Esophagus squamous epithelium (tissue), 5 donors: ENCODE results near the gene PIK3R5. TPM values are rescaled to one million over a fixed set of nuclear protein-coding genes. Genes with fewer than 3 reads are reported as not detected.

Experiments used
- DNase-seq: peaks from one replicate; lab custom pipeline; 2025; lab: John Stamatoyannopoulos, UW
- H3K27ac ChIP-seq, 4 donors: fragments of 200-600 bp; sonication (generic); one replicate each; pipeline ENCODE4 v1.5.1; 2016 to 2019; ENCODE audit warnings: mild to moderate bottlenecking in 1 of 4
- H3K27me3 ChIP-seq, 4 donors: fragments of 200-600 bp; sonication (generic); 1 replicate in 3 of 4; 2 replicates in 1 of 4; pipeline versions ENCODE4 v1.5.1 to v1.6.0; 2017 to 2021; ENCODE audit warnings: antibody characterized with exemption in 1 of 4
- H3K36me3 ChIP-seq, 3 donors: fragments of 200-600 bp; sonication (generic); one replicate each; pipeline ENCODE4 v1.5.1; 2016 to 2019
- H3K4me1 ChIP-seq, 3 donors: fragments of 200-600 bp; sonication (generic); one replicate each; pipeline ENCODE4 v1.5.1; 2017 to 2019
- H3K4me3 ChIP-seq, 4 donors: fragments of 200-600 bp; sonication (generic); 1 replicate in 3 of 4; 2 replicates in 1 of 4; pipeline ENCODE4 v1.5.1; 2016 to 2019; ENCODE audit warnings: mild to moderate bottlenecking in 2 of 4, moderate library complexity in 1 of 4
- H3K9me3 ChIP-seq, 3 donors: fragments of 200-600 bp; sonication (generic); one replicate each; pipeline ENCODE4 v1.5.1; 2016 to 2019
- POLR2A ChIP-seq, 4 donors: fragments of 450-650 bp; IDR thresholded peaks; one replicate each; pipeline ENCODE4 v1.6.1; 2017; ENCODE audit warnings: antibody characterized with exemption in 4 of 4, mild to moderate bottlenecking in 4 of 4, moderate library complexity in 3 of 4
- WGBS, 2 donors: methylation state at CpG; one replicate each; pipeline ENCODE4 v1.1.5; 2018; 5-methylcytosine and 5-hydroxymethylcytosine counted together
- intact Hi-C: fragments of 100-400 bp; cut with DNase I; formaldehyde crosslinking; loops from one replicate; pipeline ENCODE4 v1.15.0; 2022
- total RNA-seq, 4 donors: library from RNA; depleted of rRNA; stranded (reverse); fragments of >200 nt; gene quantifications; one replicate each; pipeline ENCODE4 v1.1.0, GENCODE V29; 2016
- TF ChIP-seq, protein P1 (sequence below), 6 experiments: fragments of 450-650 bp in 4 of 6; fragments of 200-600 bp in 2 of 6; sonication (generic) in 2 of 6; IDR thresholded peaks; one replicate each; pipeline ENCODE4 v1.5.1; 2016 to 2019; ENCODE audit warnings: antibody characterized with exemption in 6 of 6, mild to moderate bottlenecking in 4 of 6, moderate library complexity in 4 of 6
- donor health status: DM: yes; HTN: yes; CAD: no.

Gene PIK3R5
- total RNA-seq, 4 donors from 2014 or later, result 1.8 to 8.8 (median 3.1) TPM

DNA sequence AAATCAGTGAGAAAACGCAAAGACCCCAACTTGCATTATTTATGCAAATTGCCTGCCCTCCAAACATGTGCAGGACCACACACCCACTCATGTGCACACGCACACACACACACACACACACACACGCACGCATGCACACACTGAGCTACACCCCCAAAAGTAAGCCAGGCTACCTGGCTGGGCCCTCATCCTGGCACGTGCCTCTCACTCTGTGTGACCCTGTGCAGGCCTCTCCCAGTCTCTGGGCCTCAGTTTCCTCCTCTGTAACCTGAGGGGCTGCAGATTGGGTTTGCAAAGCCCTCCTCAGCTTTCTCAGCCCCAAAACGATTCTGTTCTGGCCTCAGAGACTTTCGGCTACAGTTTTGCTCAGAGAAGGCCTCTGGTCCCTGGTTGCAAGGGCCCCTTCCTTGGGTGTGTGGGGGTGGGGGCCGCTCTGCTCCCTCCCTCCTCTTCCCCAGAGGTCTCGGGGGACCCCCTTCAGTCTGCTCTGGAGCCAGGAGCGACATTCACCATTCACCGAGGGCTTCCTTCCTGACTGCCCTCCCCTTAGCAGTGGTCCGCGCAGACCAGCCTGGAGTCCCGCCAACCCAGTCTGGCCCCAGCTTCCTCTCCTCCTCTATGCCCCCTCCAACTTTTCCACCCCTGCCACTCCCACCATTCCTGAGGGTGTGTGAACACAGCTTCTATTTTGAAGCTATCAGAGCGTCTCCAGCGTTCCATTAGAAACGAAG is 92.6 kb downstream of the PIK3R5 start:
- 57 to 69% methylated on average over 7 to 13 of the region's 17 CpGs for WGBS, 2 donors
- TF ChIP-seq, protein P1, sequence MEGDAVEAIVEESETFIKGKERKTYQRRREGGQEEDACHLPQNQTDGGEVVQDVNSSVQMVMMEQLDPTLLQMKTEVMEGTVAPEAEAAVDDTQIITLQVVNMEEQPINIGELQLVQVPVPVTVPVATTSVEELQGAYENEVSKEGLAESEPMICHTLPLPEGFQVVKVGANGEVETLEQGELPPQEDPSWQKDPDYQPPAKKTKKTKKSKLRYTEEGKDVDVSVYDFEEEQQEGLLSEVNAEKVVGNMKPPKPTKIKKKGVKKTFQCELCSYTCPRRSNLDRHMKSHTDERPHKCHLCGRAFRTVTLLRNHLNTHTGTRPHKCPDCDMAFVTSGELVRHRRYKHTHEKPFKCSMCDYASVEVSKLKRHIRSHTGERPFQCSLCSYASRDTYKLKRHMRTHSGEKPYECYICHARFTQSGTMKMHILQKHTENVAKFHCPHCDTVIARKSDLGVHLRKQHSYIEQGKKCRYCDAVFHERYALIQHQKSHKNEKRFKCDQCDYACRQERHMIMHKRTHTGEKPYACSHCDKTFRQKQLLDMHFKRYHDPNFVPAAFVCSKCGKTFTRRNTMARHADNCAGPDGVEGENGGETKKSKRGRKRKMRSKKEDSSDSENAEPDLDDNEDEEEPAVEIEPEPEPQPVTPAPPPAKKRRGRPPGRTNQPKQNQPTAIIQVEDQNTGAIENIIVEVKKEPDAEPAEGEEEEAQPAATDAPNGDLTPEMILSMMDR (IDR thresholded peaks at IDR 0.05), result no peak
- no peak for TF ChIP-seq POLR2A (IDR thresholded peaks at IDR 0.05)
- intact Hi-C loops, result no loop called here
- peaks cover 0 to 13% (median 0%) of the 10 kb centered on the region in 3 donors for H3K4me1 ChIP-seq
- H3K36me3 ChIP-seq, result no peaks in the 10 kb centered on the region
- no peak overlapping the region for H3K4me3 ChIP-seq
- H3K27me3 ChIP-seq, result peaks cover 0 to 52% (median 0%) of the 10 kb centered on the region in 4 donors
- no peak overlapping the region for H3K27ac ChIP-seq
- no peak for DNase-seq
- H3K9me3 ChIP-seq, result no peaks in the 10 kb centered on the region

DNA sequence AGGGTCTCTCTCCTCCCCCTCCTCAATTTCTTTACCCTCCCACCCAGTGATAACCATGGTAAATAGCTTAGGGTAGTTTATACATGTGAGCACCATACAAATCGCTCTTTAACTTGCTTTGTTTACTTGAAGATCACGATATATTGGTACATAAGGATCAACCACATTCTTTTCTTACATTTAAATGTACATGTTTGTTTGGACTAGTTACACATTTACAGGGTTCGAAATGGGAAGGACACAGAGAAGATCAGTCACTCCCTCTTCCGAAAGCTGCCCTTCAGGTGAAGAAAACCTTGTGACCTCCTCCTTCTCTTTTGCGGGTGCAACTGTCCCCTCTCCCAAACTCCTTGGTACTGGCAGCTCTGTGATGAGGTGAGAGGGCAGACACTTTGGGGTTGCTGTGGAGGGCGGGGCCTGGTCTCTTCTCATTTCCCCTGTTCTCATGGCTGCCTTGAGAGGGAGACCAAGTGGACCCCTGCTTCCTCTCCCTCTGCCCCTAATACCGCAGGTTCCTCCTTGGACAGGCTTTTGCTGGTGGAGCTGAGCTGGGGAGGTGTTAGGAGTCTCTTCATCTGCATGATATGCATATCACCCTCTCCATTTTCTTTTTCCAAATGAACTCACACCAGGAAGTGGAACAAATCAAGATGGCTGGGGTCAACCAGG is 93.3 kb downstream of the PIK3R5 start:
- no peak for DNase-seq
- peaks cover 0 to 13% (median 0%) of the 10 kb centered on the region in 3 donors for H3K4me1 ChIP-seq
- H3K36me3 ChIP-seq, result no peaks in the 10 kb centered on the region
- WGBS, 2 donors, result 54 to 61% methylated on average over 6 to 7 of the region's 7 CpGs
- no peak overlapping the region for H3K4me3 ChIP-seq
- TF ChIP-seq POLR2A (IDR thresholded peaks at IDR 0.05), result no peak
- TF ChIP-seq, protein P1 (IDR thresholded peaks at IDR 0.05), result no peak
- H3K27me3 ChIP-seq, result peaks cover 0 to 58% (median 0%) of the 10 kb centered on the region in 4 donors
- no peak overlapping the region for H3K27ac ChIP-seq
- intact Hi-C loops, result no loop called here
- no peaks in the 10 kb centered on the region for H3K9me3 ChIP-seq

DNA sequence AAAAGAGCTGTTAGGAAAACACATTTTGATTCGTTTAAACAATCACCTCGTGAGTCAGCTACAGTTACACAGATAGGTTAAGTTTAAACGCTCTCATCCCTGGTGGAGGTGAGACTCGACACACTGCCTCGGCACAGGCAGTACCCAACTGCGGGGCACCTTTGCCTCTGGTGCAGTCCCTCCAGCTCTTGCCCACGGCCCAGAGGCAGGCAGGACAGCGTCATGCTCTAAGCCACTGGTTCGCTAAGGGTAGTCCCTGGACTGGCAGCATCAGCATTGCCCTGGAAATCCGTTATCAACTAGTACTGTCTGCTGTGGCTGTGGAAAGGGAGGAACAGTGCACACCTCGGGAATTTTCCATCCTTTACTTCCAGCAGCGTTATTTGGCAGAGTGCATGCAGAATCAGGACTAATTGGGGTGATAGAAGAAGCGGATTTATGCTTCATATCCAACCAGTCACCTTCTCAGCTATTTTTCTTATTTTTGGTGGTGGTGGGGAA is 94.4 kb downstream of the PIK3R5 start:
- intact Hi-C loops, result no loop called here
- no peak overlapping the region for H3K4me3 ChIP-seq
- 64 to 81% methylated on average over 8 to 10 of the region's 13 CpGs for WGBS, 2 donors
- no peak for TF ChIP-seq POLR2A (IDR thresholded peaks at IDR 0.05)
- TF ChIP-seq, protein P1 (IDR thresholded peaks at IDR 0.05), result no peak
- H3K36me3 ChIP-seq, result no peaks in the 10 kb centered on the region
- H3K27ac ChIP-seq, result no peak overlapping the region
- no peaks in the 10 kb centered on the region for H3K9me3 ChIP-seq
- DNase-seq, result no peak
- peaks cover 0 to 13% (median 0%) of the 10 kb centered on the region in 3 donors for H3K4me1 ChIP-seq
- peaks cover 0 to 54% (median 0%) of the 10 kb centered on the region in 4 donors for H3K27me3 ChIP-seq

DNA sequence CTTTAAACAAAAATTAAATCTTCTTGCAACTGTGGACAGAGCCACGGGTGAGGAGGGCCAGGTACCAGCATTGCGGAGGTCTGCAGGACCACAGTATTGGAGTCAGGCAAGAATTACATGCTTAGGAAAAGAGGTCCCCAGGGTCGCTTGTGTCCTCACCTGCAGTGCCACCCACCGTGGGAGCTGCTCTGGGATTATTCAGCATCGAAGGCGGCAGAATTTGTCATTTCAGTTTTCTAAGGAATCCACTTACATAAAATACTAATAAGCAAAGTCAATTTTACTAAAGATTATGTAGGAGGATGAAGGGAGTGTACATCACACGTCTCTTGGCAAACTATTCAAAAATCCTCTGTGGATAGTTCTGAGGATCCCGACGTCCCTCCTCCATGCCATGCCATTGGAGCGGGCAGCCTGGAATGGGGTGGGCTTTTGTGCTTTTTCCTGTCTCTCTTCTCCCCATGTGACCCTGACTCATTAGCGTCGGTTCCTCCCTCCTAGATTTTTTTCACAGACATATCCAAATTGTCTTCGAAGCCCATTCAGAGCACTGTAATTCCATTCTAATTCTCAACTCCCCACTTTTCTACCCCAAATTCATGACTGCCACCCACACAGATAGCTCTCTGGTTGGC is 95.0 kb downstream of the PIK3R5 start:
- intact Hi-C loops, result no loop called here
- Histone ChIP-seq H3K9me3 (no peaks in the 10 kb centered on the region), H3K4me3 (no peak overlapping the region), H3K27ac (no peak overlapping the region), H3K4me1 (peaks cover 0 to 13% (median 0%) of the 10 kb centered on the region in 3 donors), H3K36me3 (no peaks in the 10 kb centered on the region), H3K27me3 (peaks cover 0 to 53% (median 0%) of the 10 kb centered on the region in 4 donors)
- TF ChIP-seq, protein P1 (IDR thresholded peaks at IDR 0.05), result no peak
- TF ChIP-seq POLR2A (IDR thresholded peaks at IDR 0.05), result no peak
- DNase-seq, result no peak
- WGBS, 2 donors, result 80 to 81% methylated on average over 9 to 13 of the region's 13 CpGs
